NCI-H2196 treated with DMSO at 0.1 percent for 48 hours (cell line): ENCODE data around the gene KBTBD4.

Experiments used
- DNase-seq: peaks from one replicate; lab custom pipeline; 2025; ENCODE audit not compliant: unreplicated experiment; lab: John Stamatoyannopoulos, UW

KBTBD4 gene

GRCh38 chr11:47578524-47579494, at the start of gene KBTBD4, which contains the start of gene NDUFS3:
Gene KBTBD4, minus strand, starts transcription at chr11:47578970. Its CDS starts 19 bp downstream, at chr11:47578951.
Gene NDUFS3, plus strand, starts transcription at chr11:47579074. Its CDS starts 18 bp downstream, at chr11:47579092.
- DNase-seq, result peak; percentile 83

- DNase-seq, result no peak
Observed at GRCh38 chr11:47628026-47628425, 49.3 kb upstream of the KBTBD4 start.

- no peak for DNase-seq
Observed at GRCh38 chr11:47626234-47626633, 47.5 kb upstream of the KBTBD4 start.

- DNase-seq, result no peak
Observed at GRCh38 chr11:47620836-47621378, 42.1 kb upstream of the KBTBD4 start.

GRCh38 chr11:47617417-47617809, 38.6 kb upstream of the KBTBD4 start:
- no peak for DNase-seq

- DNase-seq, result peak; percentile 27
Observed at GRCh38 chr11:47616726-47617416, 38.1 kb upstream of the KBTBD4 start.

- no peak for DNase-seq
Observed at GRCh38 chr11:47615249-47615648, 36.5 kb upstream of the KBTBD4 start.

- DNase-seq, result no peak
Observed at GRCh38 chr11:47611348-47611794, 32.6 kb upstream of the KBTBD4 start.

GRCh38 chr11:47609675-47610074, 30.9 kb upstream of the KBTBD4 start:
- no peak for DNase-seq

GRCh38 chr11:47607380-47607779, 28.6 kb upstream of the KBTBD4 start:
- no peak for DNase-seq

GRCh38 chr11:47606731-47607130, 28.0 kb upstream of the KBTBD4 start:
- no peak for DNase-seq

- DNase-seq, result no peak
Observed at GRCh38 chr11:47605921-47606320, 27.2 kb upstream of the KBTBD4 start.

- DNase-seq, result no peak
Observed at GRCh38 chr11:47603295-47603694, 24.5 kb upstream of the KBTBD4 start.

GRCh38 chr11:47599902-47600301, 21.1 kb upstream of the KBTBD4 start:
- DNase-seq, result peak; percentile 38

GRCh38 chr11:47595967-47596366, 17.2 kb upstream of the KBTBD4 start:
- no peak for DNase-seq

GRCh38 chr11:47595029-47595428, 16.3 kb upstream of the KBTBD4 start:
- DNase-seq, result no peak

- DNase-seq, result no peak
Observed at GRCh38 chr11:47593934-47594855, 15.4 kb upstream of the KBTBD4 start, which contains the start of gene C1QTNF4. Gene C1QTNF4, minus strand, starts transcription at chr11:47594411. Its CDS starts 3,601 bp downstream, at chr11:47590810.

GRCh38 chr11:47593492-47593933, 14.7 kb upstream of the KBTBD4 start:
- no peak for DNase-seq

- DNase-seq, result no peak
Observed at GRCh38 chr11:47592970-47593369, 14.2 kb upstream of the KBTBD4 start.

- DNase-seq, result no peak
Observed at GRCh38 chr11:47592251-47592650, 13.5 kb upstream of the KBTBD4 start.
